IMR-90 (cell line): Measurements from ENCODE around the gene CCSER2.

ENCODE experiments used
- BHLHE40 ChIP-seq: fragments of 150-350 bp; IDR thresholded peaks from 2 replicates; pipeline ENCODE4 v1.6.1; 2016; ENCODE audit warnings: mild to moderate bottlenecking, low read depth, low read length
- CHD1 ChIP-seq: IDR thresholded peaks from 2 replicates; pipeline ENCODE4 v1.6.1; 2012; ENCODE audit warnings: low read depth, low read length, improper control_type of control experiment
- MXI1 ChIP-seq: IDR thresholded peaks from 2 replicates; pipeline ENCODE4 v1.6.1; 2012; ENCODE audit warnings: low read depth, mild to moderate bottlenecking, low read length, moderate library complexity, borderline replicate concordance
- NFE2L2 ChIP-seq: fragments of 150-350 bp; IDR thresholded peaks from 2 replicates; pipeline ENCODE4 v1.6.1; 2016; ENCODE audit warnings: low read depth, mild to moderate bottlenecking, low read length
- POLR2A ChIP-seq: IDR thresholded peaks from 2 replicates; pipeline ENCODE4 v1.6.1; 2012; ENCODE audit warnings: mild to moderate bottlenecking, low read depth, low read length
- RAD21 ChIP-seq: IDR thresholded peaks from 2 replicates; pipeline ENCODE4 v1.6.1; 2012; ENCODE audit warnings: low read length, improper control_type of control experiment
- TF ChIP-seq, protein P1 (sequence below): conservative IDR thresholded peaks from 2 replicates; pipeline ENCODE4 v1.5.1; 2012; ENCODE audit warnings: mild to moderate bottlenecking, low read depth, low read length, improper control_type of control experiment

DNA sequence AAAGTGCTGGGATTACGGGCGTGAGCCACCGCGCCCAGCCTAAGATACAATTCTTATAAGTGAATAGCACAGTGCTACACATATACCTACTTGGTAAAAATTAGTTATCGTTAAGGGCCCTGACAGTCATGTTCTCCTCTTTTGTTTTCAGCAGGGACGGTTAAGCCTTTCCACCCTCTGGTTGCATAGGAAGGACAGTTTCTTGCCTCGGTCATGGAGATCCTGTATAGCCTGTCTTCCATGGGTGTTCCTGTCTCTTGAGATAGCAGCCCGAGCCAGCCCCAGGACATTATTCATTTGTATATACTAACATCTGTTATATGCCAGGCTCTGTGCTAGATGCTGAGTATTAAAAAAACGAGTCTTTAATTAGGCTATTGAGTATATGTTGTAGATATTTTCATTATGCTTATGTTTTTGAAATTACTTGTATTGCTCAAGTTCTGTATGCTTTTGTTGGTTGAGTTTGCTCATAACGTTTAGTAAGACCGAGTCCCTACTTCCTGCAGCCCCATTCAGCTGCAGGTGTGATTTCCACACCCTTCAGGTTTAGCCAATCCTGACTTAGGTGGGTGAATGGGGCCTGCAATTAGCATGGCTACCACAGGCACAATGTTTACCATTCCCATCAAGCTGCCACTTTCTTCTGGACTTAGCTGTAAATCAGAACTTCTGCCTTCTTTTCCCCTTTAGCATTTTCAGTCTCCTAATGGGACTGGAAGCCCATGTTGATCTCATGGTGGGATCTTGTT is 24.8 kb downstream of the CCSER2 start:
- TF ChIP-seq, protein P1, sequence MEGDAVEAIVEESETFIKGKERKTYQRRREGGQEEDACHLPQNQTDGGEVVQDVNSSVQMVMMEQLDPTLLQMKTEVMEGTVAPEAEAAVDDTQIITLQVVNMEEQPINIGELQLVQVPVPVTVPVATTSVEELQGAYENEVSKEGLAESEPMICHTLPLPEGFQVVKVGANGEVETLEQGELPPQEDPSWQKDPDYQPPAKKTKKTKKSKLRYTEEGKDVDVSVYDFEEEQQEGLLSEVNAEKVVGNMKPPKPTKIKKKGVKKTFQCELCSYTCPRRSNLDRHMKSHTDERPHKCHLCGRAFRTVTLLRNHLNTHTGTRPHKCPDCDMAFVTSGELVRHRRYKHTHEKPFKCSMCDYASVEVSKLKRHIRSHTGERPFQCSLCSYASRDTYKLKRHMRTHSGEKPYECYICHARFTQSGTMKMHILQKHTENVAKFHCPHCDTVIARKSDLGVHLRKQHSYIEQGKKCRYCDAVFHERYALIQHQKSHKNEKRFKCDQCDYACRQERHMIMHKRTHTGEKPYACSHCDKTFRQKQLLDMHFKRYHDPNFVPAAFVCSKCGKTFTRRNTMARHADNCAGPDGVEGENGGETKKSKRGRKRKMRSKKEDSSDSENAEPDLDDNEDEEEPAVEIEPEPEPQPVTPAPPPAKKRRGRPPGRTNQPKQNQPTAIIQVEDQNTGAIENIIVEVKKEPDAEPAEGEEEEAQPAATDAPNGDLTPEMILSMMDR: no peak
- TF ChIP-seq BHLHE40 (no peak), RAD21 (no peak), MXI1 (no peak), CHD1 (no peak), POLR2A (no peak), NFE2L2 (no peak)
